ENCODE results near the gene TPRG1. TPM values are rescaled to one million over a fixed set of nuclear protein-coding genes. Genes with fewer than 3 reads are reported as not detected.

Gene TPRG1
- total RNA-seq, 2 donors from 2014 or later = 1.7 to 4.7 TPM

DNA sequence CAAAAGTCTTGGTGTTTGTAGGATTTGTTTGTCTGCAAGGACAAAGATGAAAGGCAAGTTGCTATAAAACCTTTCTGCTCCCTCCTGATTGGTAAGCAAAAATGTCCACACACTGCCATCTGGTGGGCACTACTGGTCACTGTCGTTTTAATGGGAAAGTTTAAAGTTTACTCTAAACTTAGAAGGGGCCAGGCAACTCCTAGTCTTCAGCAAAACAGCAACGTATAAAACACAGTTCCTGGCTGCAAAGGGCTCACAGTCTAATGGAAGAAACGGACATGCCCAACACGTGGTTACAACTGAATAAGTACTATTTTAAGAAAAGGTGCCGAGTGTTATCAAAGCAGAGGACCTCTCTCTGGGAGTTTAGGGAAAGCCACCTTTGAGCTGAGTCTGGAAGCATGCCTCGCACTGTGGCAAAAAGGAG, 23.7 kb upstream of the TPRG1 start:
- intact Hi-C loops (cut with DNase I) = loop anchor here (5.0 kb wide), 2 partner anchors 191 to 1411 kb away; no protein-coding TSS in a partner anchor
- H3K27ac ChIP-seq = no peak overlapping the region
- H3K27me3 ChIP-seq (replicated peaks; ENCODE audit: insufficient read depth) = no peaks in the 10 kb centered on the region
- WGBS = 32% methylated on average over 6 of the region's 6 CpGs
- H3K4me3 ChIP-seq = no peak overlapping the region
- peak; percentile 49 for DNase-seq (ENCODE audit: low spot score)
- no peaks in the 10 kb centered on the region for H3K4me1 ChIP-seq (replicated peaks)
- TF ChIP-seq CTCF (IDR thresholded peaks at IDR 0.05) (peak; percentile 66 to 88 (median 88)), POLR2A (IDR thresholded peaks at IDR 0.05) (no peak), POLR2AphosphoS5 (IDR thresholded peaks at IDR 0.05) (peak; percentile 64)
- no peaks in the 10 kb centered on the region for H3K9me3 ChIP-seq
- H3K36me3 ChIP-seq = no peaks in the 10 kb centered on the region

DNA sequence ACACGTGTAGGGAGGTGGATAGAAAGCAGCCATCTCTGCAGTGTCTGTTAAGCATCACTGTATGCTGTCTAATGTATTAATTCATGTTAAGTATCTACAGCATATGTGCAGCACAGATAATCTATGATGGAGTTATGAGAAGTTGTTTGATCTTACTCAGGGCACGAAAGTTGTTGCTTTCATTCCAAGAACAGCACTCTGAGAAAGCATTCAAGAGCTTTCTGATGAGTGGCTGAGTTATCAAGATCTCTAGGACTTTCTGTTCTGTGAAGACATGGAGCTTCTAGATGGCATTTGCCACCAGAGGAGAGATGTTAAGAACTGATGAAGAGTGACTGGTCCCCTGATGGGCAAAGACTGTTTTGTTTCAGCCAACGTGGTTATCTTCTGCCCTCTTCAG, 22.6 kb upstream of the TPRG1 start:
- intact Hi-C loops (cut with DNase I) = loop anchor here (5.0 kb wide), 2 partner anchors 192 to 1412 kb away; no protein-coding TSS in a partner anchor
- H3K36me3 ChIP-seq = no peaks in the 10 kb centered on the region
- H3K9me3 ChIP-seq = no peaks in the 10 kb centered on the region
- WGBS = 68% methylated on average over 3 of the region's 3 CpGs
- TF ChIP-seq POLR2AphosphoS5 (IDR thresholded peaks at IDR 0.05) = no peak
- no peak for TF ChIP-seq POLR2A (IDR thresholded peaks at IDR 0.05)
- no peak for TF ChIP-seq CTCF (IDR thresholded peaks at IDR 0.05)
- H3K27me3 ChIP-seq (replicated peaks; ENCODE audit: insufficient read depth) = no peaks in the 10 kb centered on the region
- no peaks in the 10 kb centered on the region for H3K4me1 ChIP-seq (replicated peaks)
- H3K27ac ChIP-seq = no peak overlapping the region
- DNase-seq (ENCODE audit: low spot score) = no peak
- no peak overlapping the region for H3K4me3 ChIP-seq

DNA sequence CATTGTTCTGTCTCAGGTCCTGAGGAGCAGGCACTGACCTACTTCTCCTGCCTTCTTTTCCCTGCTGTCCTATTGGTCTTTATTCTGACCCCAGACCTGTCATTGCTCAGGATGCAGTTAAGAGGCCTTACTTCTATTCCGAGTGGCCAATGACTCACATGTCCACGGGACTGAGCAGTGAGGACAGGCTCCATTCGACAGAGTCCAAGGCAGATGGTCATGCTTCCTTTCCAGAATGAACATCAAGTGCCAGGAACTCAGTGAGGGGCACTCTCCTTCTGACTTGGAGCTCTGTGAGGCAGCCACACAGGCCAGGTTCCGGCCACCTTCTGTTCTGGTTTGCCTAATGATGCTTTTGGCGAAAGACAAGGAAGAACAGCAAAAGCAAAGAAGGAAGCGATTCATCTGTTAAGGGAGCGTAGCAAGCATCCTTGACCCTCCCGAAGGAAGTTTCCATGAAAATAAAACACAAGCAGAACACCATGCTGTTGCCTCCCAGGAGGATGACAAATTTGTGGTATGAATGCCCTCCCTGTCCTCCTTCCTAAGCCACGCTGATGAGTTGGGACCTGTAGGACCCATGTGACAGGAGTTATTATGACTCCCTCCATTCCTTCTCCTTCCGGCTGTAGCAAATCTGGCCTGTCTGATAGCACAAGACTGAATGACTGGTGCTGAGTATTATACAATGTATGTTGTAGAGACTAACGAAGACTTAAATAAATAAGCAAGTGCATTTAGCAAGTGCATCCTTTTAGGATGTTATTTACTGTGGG, 14.4 kb upstream of the TPRG1 start:
- H3K4me1 ChIP-seq (replicated peaks) = no peaks in the 10 kb centered on the region
- no peak overlapping the region for H3K27ac ChIP-seq
- H3K36me3 ChIP-seq = no peaks in the 10 kb centered on the region
- intact Hi-C loops (cut with DNase I) = no loop called here
- WGBS = 87% methylated on average over 11 of the region's 11 CpGs
- no peaks in the 10 kb centered on the region for H3K27me3 ChIP-seq (replicated peaks; ENCODE audit: insufficient read depth)
- no peak overlapping the region for H3K4me3 ChIP-seq
- DNase-seq (ENCODE audit: low spot score) = no peak
- H3K9me3 ChIP-seq = no peaks in the 10 kb centered on the region
- TF ChIP-seq POLR2AphosphoS5 (IDR thresholded peaks at IDR 0.05) (no peak), POLR2A (IDR thresholded peaks at IDR 0.05) (no peak), CTCF (IDR thresholded peaks at IDR 0.05) (no peak)

DNA sequence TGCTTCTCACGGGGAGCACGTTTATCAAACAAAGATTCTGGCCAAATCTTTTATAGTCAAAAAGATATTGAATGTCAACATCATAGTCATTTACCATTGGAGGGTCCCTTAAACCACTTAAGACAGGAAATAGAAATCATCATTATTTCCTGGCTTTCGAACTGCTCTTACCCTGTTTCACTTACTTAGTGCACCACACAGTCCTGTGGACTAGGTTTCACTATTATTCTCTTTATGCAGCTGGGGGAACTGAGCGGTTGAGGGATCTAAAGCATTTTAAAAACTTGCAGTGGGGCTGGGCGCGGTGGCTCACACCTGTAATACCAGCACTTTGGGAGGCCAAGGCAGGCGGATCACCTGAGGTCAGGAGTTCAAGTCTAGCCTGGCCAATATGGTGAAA, 13.7 kb upstream of the TPRG1 start:
- no peaks in the 10 kb centered on the region for H3K4me1 ChIP-seq (replicated peaks)
- no peak for DNase-seq (ENCODE audit: low spot score)
- no peak overlapping the region for H3K4me3 ChIP-seq
- TF ChIP-seq POLR2A (IDR thresholded peaks at IDR 0.05) = no peak
- no peak for TF ChIP-seq CTCF (IDR thresholded peaks at IDR 0.05)
- TF ChIP-seq POLR2AphosphoS5 (IDR thresholded peaks at IDR 0.05) = no peak
- WGBS = 86% methylated on average over 7 of the region's 7 CpGs
- no peak overlapping the region for H3K27ac ChIP-seq
- H3K9me3 ChIP-seq = no peaks in the 10 kb centered on the region
- H3K27me3 ChIP-seq (replicated peaks; ENCODE audit: insufficient read depth) = no peaks in the 10 kb centered on the region
- intact Hi-C loops (cut with DNase I) = no loop called here
- no peaks in the 10 kb centered on the region for H3K36me3 ChIP-seq

Data from prostate gland (tissue), 2 donors.